Measurements from ENCODE around the gene AFF3.

Gene AFF3

DNA sequence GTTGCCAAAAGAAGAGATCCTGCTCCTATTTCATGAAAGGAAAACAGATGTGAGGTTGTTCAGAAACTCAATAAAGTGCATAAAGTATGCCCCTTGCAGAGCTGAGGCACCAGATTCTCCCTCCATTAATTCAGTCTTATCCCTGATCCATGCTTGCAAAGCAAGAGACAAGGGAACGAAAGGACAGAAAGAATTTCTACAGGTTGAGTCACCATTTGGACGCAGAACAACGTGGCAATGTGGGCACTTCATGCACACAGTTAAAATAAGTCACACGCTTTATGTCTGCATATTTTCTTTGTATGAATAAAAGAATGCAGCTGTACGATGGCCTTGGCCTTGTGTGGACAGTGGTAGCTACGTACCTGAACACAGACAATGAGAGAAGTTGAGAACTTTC lies 330.8 kb downstream of the AFF3 start:
- no peak for DNase-seq

DNA sequence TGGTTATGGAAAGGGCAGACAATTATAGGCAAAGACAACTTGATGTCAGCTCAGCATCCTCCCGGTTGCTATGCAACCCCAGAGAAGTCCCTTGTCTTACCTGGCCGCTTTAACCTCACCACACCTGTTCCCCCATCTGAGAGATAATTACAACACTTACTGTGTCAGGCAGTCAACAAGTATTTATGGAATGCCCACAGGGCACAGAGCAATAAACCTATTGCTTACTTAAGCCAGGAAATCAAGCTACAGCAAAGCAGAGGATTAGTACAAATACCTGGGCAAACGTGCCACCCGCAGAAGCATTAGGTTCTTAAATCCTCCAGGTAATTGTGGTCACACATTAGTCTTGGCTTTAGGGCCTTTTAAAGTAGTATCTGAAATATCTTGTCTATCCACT lies 332.2 kb downstream of the AFF3 start:
- no peak for DNase-seq

DNA sequence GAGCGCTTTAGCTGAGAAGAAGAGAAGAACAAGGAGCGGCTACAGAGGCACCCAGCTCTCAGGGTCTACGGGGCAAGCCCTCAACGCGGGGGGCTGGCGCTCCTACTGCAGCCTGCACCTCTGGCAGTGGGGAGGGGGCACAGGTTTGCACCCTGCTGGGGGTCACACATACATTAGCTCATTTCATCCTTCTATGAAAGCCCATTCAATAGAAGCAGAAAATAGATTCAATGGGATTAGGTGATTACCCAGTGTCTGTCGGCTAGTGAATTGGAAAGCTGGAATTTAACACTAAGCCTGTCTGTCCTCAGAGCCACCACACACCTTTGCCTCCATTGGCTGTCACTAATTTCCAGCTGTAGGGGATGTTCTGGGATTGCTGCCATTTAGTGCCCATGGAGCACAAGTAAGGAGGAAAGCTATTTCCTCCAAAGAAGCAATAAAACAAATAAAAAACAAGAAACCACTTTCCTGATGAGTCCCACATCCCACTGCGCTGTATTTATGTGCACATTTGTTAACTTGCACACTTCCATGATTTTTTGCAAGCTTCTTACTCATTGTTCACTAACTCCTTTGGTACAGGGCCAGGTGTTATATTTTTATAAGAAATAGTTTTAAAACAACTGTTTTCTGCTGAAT lies 333.0 kb downstream of the AFF3 start:
- no peak for DNase-seq

DNA sequence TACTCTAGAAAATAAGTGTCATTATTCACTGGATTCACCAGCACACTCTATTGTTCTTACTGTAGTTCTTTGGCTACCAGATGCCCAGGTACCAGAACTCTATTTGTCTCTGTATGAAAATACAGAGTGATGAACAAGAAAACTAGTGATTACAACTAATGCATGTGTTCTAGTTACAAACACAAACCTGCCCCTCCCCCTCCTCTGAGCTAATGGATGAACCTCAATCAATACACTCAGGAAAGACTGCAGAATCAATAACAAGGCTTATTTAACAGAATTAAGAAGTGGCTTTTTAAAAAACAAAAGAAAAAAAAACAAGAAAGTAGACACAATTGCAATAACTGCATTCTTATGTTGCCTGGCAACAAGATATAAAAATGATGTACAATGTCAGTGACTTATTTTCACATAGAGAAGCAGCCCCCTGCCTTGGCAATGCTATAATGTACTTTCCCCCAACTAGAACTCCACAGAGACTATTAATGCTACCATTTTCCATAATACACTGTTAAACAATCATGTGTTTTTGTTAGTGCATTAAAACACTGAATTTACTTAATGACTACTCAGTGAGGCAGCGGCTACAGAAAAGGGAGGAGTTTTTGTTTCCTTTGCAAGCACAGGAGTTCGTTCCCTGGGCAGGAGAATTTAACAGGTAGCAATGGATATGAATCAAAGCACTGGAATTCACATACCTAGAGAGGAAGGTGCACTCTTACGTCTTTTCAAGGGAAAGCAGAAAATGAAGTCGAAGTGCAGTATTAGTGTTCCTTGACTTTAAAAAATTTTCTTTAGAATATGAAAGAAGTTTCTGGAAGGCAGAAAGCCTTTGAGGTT lies 333.8 kb downstream of the AFF3 start:
- DNase-seq, result no peak

DNA sequence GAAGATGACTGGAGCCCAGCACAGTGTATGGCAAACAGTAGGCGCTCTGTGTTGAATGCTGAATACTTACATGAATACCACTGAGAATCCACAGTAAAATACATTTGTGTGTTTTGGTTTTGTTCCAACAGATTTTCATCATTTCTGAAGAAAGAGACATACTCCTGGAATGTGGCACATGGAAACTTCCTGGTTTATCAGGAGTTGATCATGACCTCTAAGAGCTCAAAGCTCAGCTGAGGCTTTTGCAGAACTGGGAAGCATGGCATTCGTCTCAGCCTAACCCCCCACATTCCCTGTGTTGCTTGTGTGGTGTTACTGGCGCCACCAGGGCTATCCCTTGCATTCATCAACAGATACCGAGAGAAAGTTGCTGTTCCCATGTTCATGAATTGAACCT lies 335.6 kb downstream of the AFF3 start:
- DNase-seq, result no peak

DNA sequence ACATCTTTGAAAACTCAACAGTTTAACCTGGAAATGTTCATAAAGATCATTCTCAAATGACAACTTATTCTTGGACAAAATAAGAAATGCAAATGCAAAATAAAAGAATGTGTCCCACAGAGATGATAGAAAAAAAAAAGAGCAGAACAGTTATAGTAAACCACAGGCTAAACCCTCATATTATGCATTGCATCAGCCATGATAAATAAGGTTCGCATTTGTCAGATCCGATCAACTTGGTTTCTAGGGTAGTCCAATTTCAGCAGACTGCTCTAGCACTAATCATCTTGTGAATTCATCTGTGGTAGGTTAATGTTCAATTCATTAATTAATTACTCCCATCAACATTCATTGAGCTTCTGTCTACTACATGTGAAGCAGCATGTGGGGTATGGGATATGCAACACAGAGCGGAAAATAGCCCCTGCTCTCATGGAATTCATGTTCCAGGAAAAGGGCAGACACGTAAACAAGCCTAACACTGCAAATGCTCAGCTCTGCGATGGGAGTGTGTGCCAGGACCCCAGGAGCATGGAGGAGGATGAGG lies 336.4 kb downstream of the AFF3 start:
- DNase-seq, result no peak

DNA sequence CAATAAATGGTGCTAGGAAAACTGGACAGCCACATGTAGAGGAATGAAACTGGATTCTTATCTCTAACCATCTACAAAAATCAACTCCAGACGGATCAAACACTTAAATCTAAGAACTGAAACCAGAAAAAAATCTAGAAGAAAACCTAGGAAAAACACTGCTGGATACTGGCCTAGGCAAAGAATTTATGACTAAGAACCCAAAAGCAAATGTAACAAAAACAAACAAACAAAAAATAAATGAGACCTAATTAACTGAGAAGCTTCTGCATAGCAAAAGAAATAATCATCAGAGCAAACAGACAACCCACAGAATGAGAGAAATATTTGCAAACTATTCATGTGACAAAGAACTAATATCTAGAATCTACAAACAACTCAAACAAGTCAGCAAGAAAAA lies 338.5 kb downstream of the AFF3 start:
- DNase-seq, result no peak

DNA sequence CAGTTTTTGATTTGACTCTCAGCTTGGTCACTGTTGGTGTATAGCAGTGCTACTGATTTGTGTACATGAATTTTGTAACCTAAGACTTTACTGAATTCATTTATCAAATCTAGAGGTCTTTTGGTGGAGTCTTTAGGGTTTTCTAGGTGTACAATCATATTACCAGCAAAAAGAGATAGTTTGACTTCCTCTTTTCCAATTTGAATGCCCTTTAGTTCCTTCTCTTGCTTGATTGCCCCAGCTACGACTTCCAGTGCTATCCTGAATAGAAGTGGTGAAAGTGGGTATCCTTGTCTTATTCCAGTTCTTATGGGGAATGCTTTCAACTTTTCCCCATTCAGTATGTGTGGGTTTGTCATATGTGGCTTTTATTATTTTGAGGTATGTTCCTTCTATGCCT lies 339.7 kb downstream of the AFF3 start:
- DNase-seq, result no peak

DNA sequence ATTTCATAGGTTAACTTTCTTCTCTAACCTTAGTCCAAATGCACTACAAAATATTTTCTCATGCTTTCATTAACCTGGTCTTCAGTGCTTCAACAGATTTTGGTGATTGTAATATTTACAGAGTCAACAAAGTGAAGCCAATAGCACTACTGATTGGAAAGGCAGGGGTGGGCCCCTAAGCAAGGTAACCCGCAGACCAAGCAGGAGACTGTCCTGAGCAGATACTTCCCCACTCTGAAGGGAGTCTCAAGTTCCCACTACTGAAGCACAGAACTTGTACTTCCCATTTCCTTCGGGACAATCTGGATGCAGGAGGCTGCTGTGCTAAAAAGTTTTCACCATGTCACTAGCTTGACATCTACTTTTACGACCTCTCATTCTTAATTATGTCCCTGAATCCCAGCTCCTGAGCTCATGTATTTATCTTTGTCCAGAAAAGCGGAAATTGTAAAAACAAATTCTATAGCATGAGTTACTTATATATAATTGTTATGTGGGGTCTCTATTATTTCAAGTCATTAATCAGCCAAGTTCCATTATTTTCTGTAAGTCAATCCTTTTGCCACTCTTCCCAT lies 341.0 kb downstream of the AFF3 start:
- DNase-seq, result no peak

DNA sequence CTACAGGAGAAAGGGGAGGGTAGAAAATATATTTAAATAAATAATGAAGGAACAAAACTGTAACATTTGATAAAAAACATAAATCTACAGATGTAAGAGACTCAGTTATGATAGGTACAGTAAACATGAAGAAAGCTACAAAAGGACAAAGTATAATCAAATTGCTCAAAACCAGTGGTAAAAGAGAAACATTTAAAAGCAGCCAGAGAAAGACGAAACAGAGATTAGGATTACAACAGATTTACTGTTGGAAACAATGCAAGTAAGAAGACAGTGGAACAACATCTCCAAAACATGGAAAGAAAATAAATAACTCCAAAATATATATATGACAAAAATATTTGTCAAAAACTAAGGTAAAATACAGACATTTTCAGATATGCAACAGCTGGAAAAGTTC lies 344.9 kb downstream of the AFF3 start:
- DNase-seq, result no peak

DNA sequence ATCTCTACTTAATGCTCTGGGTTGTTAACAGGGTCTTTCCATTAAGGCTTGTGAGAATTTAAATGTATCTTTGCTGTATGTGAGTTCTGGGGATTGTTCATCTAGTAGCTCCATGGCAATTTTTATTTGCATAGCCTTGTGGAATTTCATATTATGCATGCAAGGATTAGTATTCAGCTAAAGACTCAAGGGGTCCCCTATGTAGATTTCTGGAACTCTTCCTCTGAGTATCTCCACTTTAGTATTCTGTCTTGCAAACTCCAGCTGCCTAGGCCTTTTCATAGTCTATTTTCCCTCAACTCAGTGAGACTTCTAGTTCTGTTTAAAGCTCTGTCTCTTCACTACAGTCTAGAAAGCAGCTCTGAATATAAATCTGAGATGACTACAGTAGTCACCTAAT lies 348.0 kb downstream of the AFF3 start:
- DNase-seq, result no peak

DNA sequence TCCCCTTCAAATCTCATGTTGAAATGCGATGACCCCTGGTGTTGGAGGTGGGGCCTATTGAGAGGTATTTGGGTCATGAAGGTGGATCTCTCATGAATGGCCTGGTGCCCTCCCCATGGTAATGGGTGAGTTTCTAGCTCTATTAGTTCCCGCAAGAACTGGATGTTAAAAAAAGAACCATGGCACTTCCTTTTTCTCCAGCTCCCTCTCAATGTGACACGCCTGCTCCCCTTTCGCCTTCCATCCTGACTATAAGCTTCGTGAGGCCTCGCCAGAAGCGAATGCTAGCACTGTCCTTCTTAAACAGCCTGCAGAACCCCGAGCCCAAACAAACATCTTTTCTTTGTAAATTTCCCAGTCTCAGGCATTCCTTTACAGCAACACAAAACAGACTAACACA lies 349.4 kb downstream of the AFF3 start:
- DNase-seq, result no peak

DNA sequence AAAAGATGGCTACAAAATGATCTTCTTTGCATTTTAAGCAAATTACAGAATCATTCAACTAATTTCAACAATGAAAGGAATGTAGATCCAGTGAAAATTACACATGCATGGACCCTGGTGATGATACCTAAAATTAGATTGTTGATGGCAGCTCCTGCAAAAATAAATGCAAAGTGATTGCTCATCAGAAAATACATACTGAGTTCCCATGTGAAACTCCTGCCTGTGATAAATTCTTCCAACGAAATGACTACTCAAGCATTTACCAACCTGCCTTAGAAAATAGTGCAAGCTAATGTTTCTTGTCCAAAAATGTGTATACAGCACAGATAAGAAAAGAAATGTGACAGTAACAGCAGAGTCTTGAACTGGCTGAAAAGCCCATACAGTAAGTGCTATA lies 352.5 kb downstream of the AFF3 start:
- DNase-seq, result no peak

DNA sequence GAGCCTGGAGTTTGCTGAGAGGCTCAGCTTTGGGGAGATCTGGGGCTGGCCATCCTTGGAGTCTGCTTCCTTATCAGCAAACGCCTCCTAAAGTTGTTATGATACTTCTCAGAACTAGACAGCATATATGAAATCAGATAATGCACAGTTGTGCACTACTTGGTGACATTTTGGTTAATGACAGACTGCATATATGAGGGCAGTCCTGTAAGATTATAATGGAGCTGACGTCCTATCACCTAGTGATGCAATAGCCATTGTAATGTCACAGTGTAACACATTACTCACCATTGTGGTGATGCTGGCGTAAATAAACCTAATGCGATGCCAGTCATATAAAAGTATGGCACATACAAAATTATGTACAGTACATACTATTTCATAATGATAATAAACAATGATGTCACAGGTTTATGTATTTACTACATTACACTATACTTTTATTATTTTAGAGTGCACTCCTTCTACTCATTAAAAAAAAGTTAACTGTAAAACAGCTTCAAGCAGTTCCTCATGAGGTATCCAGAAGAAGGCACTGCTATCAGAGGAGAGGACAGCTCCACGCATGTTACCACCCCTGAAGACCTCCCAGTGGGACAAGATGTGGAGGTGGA lies 354.5 kb downstream of the AFF3 start:
- no peak for DNase-seq

DNA sequence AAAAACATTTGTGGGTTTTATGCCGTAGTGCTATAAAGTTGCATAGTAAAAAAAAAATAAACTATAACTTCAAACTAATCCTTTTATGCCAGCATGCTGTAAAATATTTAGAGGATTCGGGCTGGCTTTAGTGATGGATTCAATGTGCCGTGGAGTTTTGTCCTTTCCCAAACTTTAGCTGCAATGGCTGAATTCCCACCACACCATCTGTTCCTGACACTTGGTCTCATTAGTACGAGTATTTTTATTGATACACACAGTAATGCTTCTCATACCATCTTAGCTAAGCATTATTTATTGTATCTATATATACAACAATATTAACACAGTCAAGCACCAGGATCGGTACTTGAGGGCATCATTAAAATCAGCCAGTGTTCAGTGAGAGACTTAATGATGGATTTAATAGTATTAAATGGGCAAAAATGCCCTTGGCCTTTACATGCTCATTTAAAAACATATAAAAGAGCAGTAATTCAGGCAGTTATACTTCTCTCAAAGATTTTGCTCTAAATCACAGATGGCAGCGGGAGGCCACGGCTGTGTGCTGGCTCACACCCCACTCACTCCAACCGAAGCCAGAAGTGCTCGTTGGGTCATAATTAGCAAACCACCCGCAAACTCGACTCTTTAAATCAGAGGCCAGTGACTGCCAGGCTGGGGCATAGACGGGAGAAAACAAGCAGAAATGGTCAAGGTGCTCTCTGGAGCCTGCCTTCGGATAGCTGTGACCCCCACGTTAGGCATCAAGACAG lies 355.6 kb downstream of the AFF3 start:
- no peak for DNase-seq

DNA sequence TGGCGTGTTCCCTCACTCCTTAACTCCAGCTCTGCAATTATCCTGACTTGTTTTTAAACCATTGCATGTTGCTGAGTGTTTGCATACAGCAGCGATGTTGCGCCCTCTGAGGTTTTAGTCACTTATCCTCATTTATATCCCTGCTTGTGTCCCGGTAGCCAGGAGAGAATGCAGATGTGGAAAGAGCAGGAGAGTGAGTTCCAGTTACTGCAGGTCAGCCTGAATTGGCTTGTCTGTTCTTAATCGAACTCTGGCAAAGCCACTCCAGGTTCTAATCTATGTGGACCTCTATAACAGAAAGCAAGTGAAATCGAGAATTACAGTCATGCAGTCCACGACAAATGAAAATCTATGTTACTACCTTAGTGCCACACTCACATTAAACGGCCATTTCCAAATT lies 357.4 kb downstream of the AFF3 start:
- no peak for DNase-seq

DNA sequence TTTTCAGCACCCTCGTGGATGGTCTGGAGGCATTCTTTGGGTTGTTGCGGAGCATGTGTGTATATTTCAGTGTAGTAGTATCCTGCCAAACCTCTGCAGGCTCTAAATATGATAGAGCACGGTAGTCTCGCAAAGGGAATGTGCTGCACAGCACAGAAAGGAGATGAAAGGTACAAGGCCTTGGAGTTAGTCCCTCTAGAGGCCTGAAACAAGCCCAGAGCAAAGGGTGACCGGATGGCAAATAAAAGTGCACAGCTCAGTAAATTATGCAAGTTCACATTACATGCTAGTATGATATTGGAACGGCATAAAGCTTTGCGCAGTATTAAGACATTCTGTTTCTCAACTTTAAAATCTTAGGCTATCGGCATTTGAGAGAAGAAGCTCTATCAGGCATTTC lies 358.1 kb downstream of the AFF3 start:
- no peak for DNase-seq

DNA sequence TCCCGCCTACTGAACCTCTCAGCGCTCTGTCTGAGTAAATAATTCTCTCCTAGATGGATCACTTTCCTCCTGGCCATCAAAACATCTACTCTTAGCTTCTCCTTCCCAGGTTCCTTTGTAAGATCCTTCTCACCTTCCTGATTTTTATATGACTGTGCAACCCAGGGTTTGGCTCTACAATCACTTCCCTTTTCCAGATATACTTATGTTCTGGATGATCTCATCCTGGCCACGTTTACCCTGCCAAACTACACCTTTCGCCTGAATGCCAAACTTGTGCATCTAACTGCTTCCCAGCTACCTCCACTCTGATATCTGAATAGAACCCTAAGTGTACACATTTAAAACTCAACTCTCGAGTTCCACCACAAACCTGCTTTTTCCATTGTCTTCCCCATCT lies 362.1 kb downstream of the AFF3 start:
- no peak for DNase-seq

DNA sequence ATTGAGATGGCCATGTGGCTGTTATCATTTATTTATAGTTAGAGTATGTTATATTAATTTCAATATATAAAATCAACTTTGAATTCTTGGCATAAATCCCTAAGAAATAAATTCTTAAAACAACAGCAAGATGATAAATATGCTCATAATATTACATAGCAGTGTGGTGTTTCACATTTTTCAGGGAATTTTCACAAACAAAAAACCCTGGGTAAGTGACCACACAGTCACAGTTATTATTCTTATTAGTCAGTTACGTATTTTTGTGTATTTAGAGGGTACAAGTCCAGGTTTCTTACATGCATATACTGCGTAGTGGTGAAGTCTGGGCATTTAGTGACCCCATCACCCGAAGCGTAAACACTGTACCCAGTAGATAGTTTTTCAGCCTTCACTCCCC lies 363.1 kb downstream of the AFF3 start:
- no peak for DNase-seq

DNA sequence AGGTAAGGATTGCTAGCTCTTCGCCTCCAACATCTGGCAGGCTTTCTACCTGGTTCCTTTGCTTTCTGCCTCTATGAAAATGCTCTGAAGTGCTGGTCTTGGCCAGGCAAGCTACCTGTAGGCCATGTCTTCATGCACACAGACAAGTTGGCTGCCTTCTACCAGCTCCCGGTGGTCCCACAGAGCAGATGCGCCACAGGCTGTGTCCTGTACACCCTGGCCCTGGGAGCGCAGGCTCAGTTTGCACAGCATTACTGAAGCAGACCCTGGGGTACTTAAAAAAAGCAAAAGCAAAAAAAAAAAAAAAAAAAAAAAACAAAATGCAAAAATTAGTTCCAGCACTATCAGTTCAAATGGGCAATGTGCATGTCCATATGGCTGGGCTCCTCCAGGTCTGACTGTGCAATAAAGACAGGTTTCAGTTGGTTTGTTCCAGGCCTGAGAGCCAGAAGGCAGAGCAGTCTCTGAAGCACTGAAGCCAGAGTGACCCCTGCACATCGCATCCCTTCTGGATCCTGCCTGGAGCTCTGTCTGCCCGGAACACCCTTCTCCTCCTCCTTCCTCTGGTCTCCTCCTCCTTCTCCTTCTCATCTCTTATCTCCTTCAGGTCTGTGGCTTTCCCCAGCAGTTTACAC lies 364.6 kb downstream of the AFF3 start:
- DNase-seq, result no peak

DNA sequence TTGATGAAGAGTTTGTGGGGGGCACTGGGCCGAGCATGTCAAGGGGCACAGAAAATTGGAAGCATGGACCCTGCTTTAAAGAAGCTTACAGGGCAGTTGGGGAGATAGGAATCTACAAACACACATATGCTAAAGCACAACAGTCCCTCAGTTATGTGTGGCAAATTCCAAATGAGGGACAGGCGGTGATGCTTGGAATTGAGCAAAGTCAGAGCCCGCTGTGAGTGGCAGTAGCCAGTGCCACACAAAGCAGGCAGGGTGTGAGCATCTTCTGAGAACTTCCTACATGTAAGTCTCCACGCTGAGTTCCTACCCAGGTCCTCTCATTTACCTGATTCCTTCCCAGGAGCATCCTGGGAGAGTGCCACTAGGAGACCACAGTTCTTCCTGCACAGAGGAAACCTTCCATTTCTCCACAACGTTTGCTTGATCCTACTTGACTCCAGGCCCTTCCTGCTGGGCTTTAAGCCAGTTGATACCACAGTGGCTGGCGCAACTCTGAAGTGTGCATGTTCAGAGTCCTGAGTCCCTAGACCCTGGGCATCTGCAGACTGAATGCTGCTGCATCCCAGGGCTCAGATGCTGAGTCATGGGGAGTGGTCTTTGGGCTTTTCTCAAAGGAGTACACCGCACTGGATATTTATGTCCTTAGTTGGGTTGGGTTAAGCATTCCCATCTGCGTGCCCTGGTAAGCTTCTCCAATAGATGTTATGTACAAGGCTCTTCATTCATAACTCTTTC lies 365.3 kb downstream of the AFF3 start:
- no peak for DNase-seq
